HG02588 (cell line): ENCODE results near the gene PGPEP1.
"Not testable (repeated sequence)": the region's sequence is repeated elsewhere in the genome, so short reads cannot be mapped to it uniquely, and the experiment has no call there.

Experiments used
- ATAC-seq: cut with Tn5 transposase; IDR thresholded peaks from one replicate; pipeline ENCODE4 v1.9.1; 2021; ENCODE audit warnings: mild to moderate bottlenecking, moderate library complexity; ENCODE audit not compliant: unreplicated experiment

Gene PGPEP1

GRCh38 chr19:18308051-18308947, 32.1 kb upstream of the PGPEP1 start:
- no peak for ATAC-seq

DNA sequence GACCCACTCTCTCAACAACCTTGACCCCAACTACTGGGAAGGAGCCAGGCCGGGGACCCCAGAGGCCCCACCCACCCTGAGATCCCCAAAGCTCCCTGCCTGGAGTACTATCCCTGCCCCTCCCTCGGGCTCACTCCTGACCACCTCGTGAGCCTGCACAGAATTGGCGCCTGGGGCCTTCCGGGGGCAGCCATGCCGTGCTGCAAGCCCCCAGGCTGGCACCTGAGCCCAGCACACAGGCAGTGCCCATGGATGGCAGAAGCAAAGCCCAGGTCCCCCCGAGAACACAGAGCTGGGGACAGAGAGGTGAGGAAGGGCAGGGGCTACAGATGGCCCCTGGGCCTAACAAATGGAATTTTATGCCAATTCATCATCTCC, 31.5 kb upstream of the PGPEP1 start:
- ATAC-seq = no peak

GRCh38 chr19:18309525-18310064, 30.8 kb upstream of the PGPEP1 start:
- no peak for ATAC-seq

GRCh38 chr19:18310118-18310909, 30.1 kb upstream of the PGPEP1 start:
- no peak for ATAC-seq

- no peak for ATAC-seq
Observed at GRCh38 chr19:18310966-18311365, 29.4 kb upstream of the PGPEP1 start.

GRCh38 chr19:18311502-18312091, 28.8 kb upstream of the PGPEP1 start:
- no peak for ATAC-seq

GRCh38 chr19:18312092-18312534, 28.3 kb upstream of the PGPEP1 start:
- ATAC-seq = no peak

- no peak for ATAC-seq
Observed at GRCh38 chr19:18313398-18313797, 27.0 kb upstream of the PGPEP1 start.

- ATAC-seq = no peak
Observed at GRCh38 chr19:18317961-18318800, 22.2 kb upstream of the PGPEP1 start.

DNA sequence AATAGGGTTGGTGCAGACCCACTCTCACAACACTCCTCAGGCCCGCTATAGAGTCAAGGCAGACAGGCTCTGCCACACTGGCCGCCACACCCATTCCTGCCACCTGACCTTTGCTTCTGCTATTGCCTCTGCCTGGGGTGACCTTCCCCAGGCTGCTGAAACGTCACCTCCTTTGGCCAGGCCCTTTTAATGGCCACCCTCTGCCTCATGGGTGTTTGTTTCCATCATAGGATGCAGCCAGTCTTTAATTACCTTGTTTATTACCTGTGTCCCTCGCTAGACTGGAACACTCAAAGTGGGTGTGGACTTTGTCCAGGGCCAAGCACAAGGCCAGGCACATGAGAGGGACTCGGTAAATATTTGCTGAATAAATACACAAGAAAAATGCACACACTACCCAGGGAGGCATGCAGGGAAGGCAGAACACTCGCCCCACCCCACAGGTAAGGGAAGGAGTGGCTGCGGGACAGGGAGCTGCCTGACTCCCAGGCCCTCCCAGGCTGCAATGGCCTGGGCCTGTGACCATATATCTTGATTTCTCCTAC, 20.7 kb upstream of the PGPEP1 start:
- no peak for ATAC-seq

DNA sequence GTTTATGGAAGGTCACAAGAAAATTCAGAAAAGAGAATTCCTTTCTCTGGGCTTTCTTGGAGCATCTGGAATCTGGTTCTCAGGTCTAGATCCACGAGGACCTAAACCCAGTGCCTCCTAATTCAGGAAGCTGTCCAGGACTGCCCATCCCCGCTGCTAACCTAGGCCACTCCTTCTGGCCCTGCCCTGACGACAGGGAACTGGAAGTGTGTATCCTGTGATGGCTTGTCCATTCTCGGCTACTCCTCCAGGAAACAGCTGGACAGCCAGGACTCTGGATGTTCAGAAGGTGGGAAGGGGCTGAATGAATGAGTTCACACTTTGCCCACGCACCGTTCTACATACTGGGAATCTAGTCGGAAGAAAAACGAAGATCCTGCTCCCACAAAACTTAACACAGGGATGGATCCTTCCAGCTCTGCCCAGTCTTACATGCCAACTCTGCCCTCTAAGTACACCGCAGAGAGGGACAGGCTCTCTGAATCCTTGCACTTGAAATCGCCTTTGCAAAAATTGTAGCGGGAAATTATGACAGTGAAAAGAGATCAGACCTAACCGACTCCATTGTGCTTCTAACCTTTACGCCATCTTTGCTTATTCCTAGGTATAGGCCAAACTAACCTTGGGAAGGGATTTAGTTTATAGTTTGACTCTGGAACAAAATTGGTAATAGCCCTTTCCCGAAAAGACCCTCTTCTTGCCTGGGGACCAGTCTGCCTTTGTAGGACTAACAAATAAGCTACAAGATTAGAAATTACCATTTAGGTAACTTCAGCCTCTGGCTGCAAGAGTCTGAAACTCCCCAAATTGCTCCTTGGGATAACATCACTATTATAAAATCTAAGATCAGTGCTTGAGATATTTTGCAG, 19.3 kb upstream of the PGPEP1 start:
- no peak for ATAC-seq

DNA sequence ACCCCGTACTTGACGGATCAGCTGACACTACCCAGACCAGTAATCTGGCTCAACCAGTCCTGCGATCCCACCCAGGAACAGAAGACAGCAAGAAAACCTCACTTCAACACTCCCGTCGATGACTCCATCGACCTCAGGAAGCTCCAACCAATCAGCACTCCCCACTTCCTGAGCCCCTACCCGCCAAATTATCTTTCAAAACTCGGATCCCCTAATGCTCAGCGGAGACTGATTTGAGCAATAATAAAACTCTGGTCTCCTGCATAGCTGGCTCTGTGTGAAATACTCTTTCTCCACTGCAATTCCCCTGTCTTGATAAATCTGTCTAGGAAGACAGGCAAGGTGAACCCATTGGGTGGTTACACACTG, 18.7 kb upstream of the PGPEP1 start:
- ATAC-seq = no peak

DNA sequence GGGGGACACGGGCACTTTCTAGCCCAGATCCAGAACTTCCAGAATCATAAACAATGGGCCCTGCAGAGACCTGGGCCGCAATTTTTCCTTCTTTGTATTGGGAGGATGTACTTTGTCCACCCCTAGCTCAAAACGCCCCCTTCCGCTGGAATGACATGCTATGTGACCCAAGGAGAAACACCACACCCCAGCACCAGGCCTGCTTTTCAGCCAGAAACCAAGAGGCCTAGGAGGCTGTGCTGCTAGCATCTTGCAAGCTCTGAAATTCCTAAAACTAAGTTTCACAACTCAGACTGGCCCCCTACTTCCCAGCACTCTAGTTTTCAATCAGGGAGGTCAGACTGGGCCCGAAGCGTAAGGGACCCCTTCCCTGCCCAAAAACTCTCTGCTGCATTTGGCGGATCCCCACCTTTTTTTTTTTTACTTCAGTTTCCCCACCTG, 18.1 kb upstream of the PGPEP1 start:
- no peak for ATAC-seq

DNA sequence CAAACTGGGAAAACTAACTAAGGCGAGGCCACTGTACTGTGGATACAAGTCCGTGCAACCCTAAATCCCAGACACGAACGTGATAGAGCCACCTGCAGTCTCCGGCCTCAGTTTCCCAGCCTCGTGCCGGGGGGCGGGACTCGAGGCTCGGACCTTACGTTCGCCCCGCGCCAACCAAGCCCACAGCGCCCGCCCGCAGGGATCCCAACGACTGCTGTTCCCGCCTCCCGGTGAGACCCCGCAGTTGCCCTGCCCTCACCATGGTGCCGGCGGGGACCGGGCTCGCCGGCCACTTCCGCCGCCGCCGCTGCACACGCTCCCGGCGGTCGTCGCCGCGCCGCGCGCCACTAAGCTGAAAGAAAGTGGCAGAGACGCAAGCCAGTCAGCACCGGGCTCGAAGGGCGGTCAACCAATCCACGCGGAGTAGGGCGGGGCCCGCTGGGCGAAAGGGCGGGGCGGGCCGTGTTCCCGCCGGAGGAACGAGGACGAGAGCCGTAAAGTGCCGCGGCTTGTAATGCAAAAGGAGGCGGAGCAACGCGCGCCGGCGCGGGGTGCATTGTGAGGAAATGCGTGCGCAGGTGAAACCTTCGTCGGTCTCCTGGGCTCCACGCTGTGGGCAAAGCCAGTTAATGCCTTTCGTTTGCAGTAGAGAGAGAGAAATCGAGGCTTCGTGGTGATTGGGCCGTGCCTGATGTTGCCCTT, 17.5 kb upstream of the PGPEP1 start, which contains the start of gene LSM4:
LSM4 (minus strand) TSS at position 318 of the 702 bp plus-strand sequence; CDS start at position 262, 56 bp downstream.
- peak; percentile 92 for ATAC-seq

GRCh38 chr19:18324373-18324731, 16.0 kb upstream of the PGPEP1 start:
- not testable (repeated sequence) for ATAC-seq

- ATAC-seq = no peak
Observed at GRCh38 chr19:18326772-18327171, 13.6 kb upstream of the PGPEP1 start.

GRCh38 chr19:18328340-18329034, 11.9 kb upstream of the PGPEP1 start:
- ATAC-seq = peak; percentile 75

DNA sequence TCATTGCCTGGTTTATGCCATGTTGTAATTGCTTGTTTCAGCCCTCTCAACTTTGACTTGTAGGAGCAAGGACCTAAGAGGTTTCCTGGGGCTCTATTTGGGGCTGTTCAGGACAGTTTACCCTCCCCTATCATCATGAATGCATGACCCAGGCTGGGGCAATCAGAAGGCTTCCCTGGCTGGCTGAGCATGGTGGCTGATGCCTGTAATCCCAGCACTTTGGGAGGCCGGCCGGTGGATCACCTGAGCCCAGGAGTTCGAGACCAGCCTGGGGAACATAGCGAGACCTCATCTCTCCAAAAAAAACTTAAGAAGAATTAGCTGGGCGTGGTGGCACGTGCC, 11.4 kb upstream of the PGPEP1 start:
- ATAC-seq = no peak
